MM.1S (cell line): ENCODE measurements around the gene GFPT2.
"Not testable (repeated sequence)": the region's sequence is repeated elsewhere in the genome, so short reads cannot be mapped to it uniquely, and the experiment has no call there.

Experiments used
- DNase-seq: peaks from one replicate; pipeline ENCODE4 v3.0.0-alpha.2; 2015
- H2AFZ ChIP-seq: fragments of 300-600 bp; sonication (generic); 2 replicates; pipeline ENCODE4 v1.6.0; 2016; ENCODE audit warnings: antibody characterized with exemption, low read length
- H3F3A ChIP-seq: fragments of 300-600 bp; sonication (generic); 2 replicates; pipeline ENCODE4 v1.6.1; 2016; ENCODE audit warnings: mild to moderate bottlenecking, antibody characterized with exemption, low read length, moderate library complexity, mixed read lengths; ENCODE audit not compliant: insufficient read depth
- H3K27ac ChIP-seq: fragments of 300-600 bp; sonication (generic); 2 replicates; pipeline ENCODE4 v1.5.1; 2016; ENCODE audit warnings: mild to moderate bottlenecking, low read length
- H3K27me3 ChIP-seq: fragments of 300-600 bp; sonication (generic); replicated peaks from 2 replicates; pipeline ENCODE4 v1.6.0; 2016; ENCODE audit warnings: low read length; ENCODE audit not compliant: insufficient read depth
- H3K36me3 ChIP-seq: fragments of 300-600 bp; sonication (generic); replicated peaks from 2 replicates; pipeline ENCODE4 v1.6.1; 2016; ENCODE audit warnings: mild to moderate bottlenecking, low read length, mixed read lengths; ENCODE audit not compliant: insufficient read depth
- H3K4me1 ChIP-seq: fragments of 300-600 bp; sonication (generic); 2 replicates; pipeline ENCODE4 v1.6.1; 2016; ENCODE audit warnings: low read length, mixed read lengths
- H3K4me2 ChIP-seq: fragments of 300-600 bp; sonication (generic); 2 replicates; pipeline ENCODE4 v1.6.0; 2016; ENCODE audit warnings: low read depth, low read length
- H3K4me3 ChIP-seq: fragments of 300-600 bp; sonication (generic); 2 replicates; pipeline ENCODE4 v1.5.1; 2016; ENCODE audit warnings: low read length, mixed read lengths
- H3K79me2 ChIP-seq: fragments of 300-600 bp; sonication (generic); 2 replicates; pipeline ENCODE4 v1.6.1; 2016; ENCODE audit warnings: mixed run types, low read length, mixed read lengths
- H3K9ac ChIP-seq: fragments of 300-600 bp; sonication (generic); 2 replicates; pipeline ENCODE4 v1.6.1; 2016; ENCODE audit warnings: low read length, mixed read lengths
- H3K9me2 ChIP-seq: fragments of 300-600 bp; sonication (generic); replicated peaks from 2 replicates; pipeline ENCODE4 v1.6.1; 2016; ENCODE audit warnings: mild to moderate bottlenecking, low read length, mixed read lengths; ENCODE audit not compliant: insufficient read depth
- H3K9me3 ChIP-seq: fragments of 300-600 bp; sonication (generic); replicated peaks from 2 replicates; pipeline ENCODE4 v1.6.1; 2016; ENCODE audit warnings: mild to moderate bottlenecking, low read length, mixed read lengths; ENCODE audit not compliant: insufficient read depth
- H4K20me1 ChIP-seq: fragments of 300-600 bp; sonication (generic); 2 replicates; pipeline ENCODE4 v1.6.1; 2016; ENCODE audit warnings: mild to moderate bottlenecking, low read length, moderate library complexity, mixed read lengths; ENCODE audit not compliant: insufficient read depth
- CTCF ChIP-seq: fragments of 300-600 bp; sonication (generic); IDR thresholded peaks from 2 replicates; pipeline ENCODE4 v1.5.1; 2016; ENCODE audit warnings: antibody characterized with exemption, low read length, mixed read lengths
- EZH2 ChIP-seq: fragments of 300-600 bp; sonication (generic); optimal IDR thresholded peaks from 2 replicates; pipeline ENCODE3; 2017; ENCODE audit warnings: low read depth, mild to moderate bottlenecking, antibody characterized with exemption, low read length, mixed read lengths
- EZH2phosphoT487 ChIP-seq: fragments of 300-600 bp; sonication (generic); IDR thresholded peaks from 2 replicates; pipeline ENCODE4 v1.6.1; 2018; ENCODE audit warnings: antibody characterized with exemption, low read length

Gene GFPT2

GRCh38 chr5:180301253-180301652, 51.9 kb downstream of the GFPT2 start:
- H3K4me1 ChIP-seq, result no peaks in the 10 kb centered on the region
- no peaks in the 10 kb centered on the region for H3F3A ChIP-seq
- no peak overlapping the region for H3K27ac ChIP-seq
- no peak overlapping the region for H2AFZ ChIP-seq
- H3K9me2 ChIP-seq, result no peaks in the 10 kb centered on the region
- TF ChIP-seq CTCF (no peak), EZH2 (no peak), EZH2phosphoT487 (no peak)
- no peaks in the 10 kb centered on the region for H4K20me1 ChIP-seq
- no peak overlapping the region for H3K9ac ChIP-seq
- H3K9me3 ChIP-seq, result no peaks in the 10 kb centered on the region
- H3K36me3 ChIP-seq, result no peaks in the 10 kb centered on the region
- H3K27me3 ChIP-seq, result peaks cover 43% of the 10 kb centered on the region
- H3K79me2 ChIP-seq, result no peaks in the 10 kb centered on the region
- no peak for DNase-seq
- no peak overlapping the region for H3K4me2 ChIP-seq
- H3K4me3 ChIP-seq, result no peak overlapping the region

DNA sequence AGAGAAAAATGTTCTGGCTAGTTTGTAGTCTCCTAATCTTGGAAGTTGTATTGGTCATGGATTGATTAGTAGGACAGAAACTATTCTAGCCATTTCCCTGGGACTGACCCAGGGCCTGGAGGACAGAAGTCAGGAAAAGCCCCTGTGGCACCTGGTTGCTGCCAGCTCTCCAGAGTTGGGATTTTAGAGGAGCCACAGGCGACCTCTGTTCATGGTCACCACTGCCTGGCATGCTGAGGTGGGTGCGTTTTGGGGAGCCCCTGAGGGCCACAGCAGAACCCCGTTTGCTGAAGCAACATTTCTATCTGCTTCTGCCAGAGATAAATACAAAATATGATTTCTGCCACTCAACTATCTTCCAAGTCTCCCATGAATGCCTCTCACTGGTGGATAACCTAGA, 53.6 kb downstream of the GFPT2 start:
- Histone ChIP-seq H3K79me2 (no peaks in the 10 kb centered on the region), H3K27me3 (peaks cover 32% of the 10 kb centered on the region), H3K4me3 (no peak overlapping the region), H3K9ac (no peak overlapping the region), H3K4me1 (no peaks in the 10 kb centered on the region), H3K27ac (no peak overlapping the region), H3K4me2 (no peak overlapping the region), H3F3A (no peaks in the 10 kb centered on the region), H4K20me1 (no peaks in the 10 kb centered on the region), H3K9me3 (no peaks in the 10 kb centered on the region), H3K9me2 (no peaks in the 10 kb centered on the region), H3K36me3 (no peaks in the 10 kb centered on the region), H2AFZ (no peak overlapping the region)
- no peak for DNase-seq
- TF ChIP-seq CTCF, result no peak
- TF ChIP-seq EZH2phosphoT487, result no peak
- TF ChIP-seq EZH2, result no peak

GRCh38 chr5:180299014-180299413, 54.1 kb downstream of the GFPT2 start:
- DNase-seq, H4K20me1 ChIP-seq, H3K4me1 ChIP-seq, H3K36me3 ChIP-seq, H3K9me2 ChIP-seq, H3K27ac ChIP-seq, H2AFZ ChIP-seq, H3K4me3 ChIP-seq, H3K4me2 ChIP-seq, H3K79me2 ChIP-seq, H3K9me3 ChIP-seq, H3K9ac ChIP-seq, H3F3A ChIP-seq: not testable (repeated sequence)
- H3K27me3 ChIP-seq, result peaks cover 27% of the 10 kb centered on the region

- Histone ChIP-seq H3K4me1 (peaks cover 5% of the 10 kb centered on the region), H2AFZ (no peak overlapping the region), H3K9ac (no peak overlapping the region), H3K27ac (no peak overlapping the region), H3K9me3 (no peaks in the 10 kb centered on the region), H3K4me3 (no peak overlapping the region), H3F3A (no peaks in the 10 kb centered on the region; the same call in 1 of the 2 replicates), H3K4me2 (no peak overlapping the region), H3K79me2 (no peaks in the 10 kb centered on the region), H4K20me1 (no peaks in the 10 kb centered on the region), H3K36me3 (no peaks in the 10 kb centered on the region), H3K27me3 (peaks cover 21% of the 10 kb centered on the region), H3K9me2 (no peaks in the 10 kb centered on the region)
- no peak for DNase-seq
- TF ChIP-seq CTCF (no peak), EZH2 (no peak), EZH2phosphoT487 (no peak)
Observed at GRCh38 chr5:180297587-180298282, 55.4 kb downstream of the GFPT2 start.
